ENCODE data around the gene ZBED1.
"Not testable (repeated sequence)": the region's sequence is repeated elsewhere in the genome, so short reads cannot be mapped to it uniquely, and the experiment has no call there.

The ZBED1 gene

GRCh38 chrX:2474963-2475726 lies 25.6 kb downstream of the ZBED1 start:
- DNase-seq (ENCODE audit: low spot score): no peak

DNA sequence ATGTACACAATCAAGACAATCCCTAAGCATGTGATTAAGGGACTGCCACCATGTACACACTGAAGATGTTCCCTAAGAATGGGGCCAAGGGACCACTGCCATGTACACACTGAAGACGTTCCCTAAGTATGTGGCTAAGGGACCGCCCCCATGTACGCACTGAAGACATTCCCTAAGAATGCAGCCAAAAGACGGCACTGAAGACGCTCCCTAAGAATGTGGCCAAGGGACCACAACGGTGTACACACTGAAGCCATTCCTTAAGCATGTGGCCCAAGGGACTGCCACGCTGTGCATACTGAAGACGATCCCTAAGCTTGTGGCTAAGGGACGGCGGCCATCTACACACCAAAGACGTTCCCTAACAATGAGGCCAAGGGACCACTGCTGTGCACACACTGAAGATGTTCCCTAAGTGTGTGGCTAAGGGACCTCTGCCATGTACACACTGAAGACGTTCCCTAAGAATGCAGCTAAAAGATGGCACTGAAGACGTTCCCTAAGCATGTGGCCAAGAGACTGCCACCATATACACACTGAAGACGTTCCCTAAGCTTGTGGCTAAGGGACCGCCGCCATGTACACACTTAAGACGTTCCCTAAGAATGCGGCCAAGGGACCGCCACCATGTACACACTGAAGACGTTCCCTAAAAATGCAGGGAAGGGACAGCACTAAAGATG lies 26.4 kb downstream of the ZBED1 start:
- no peak for DNase-seq (ENCODE audit: low spot score)

GRCh38 chrX:2473064-2473463 lies 27.7 kb downstream of the ZBED1 start:
- DNase-seq (ENCODE audit: low spot score): not testable (repeated sequence)

GRCh38 chrX:2471641-2472040 lies 29.1 kb downstream of the ZBED1 start:
- no peak for DNase-seq (ENCODE audit: low spot score)

GRCh38 chrX:2471126-2471525 lies 29.6 kb downstream of the ZBED1 start:
- not testable (repeated sequence) for DNase-seq (ENCODE audit: low spot score)

- not testable (repeated sequence) for DNase-seq (ENCODE audit: low spot score)
Observed at GRCh38 chrX:2469852-2470251, 30.9 kb downstream of the ZBED1 start.

- DNase-seq (ENCODE audit: low spot score): no peak
Observed at GRCh38 chrX:2469196-2469685, 31.5 kb downstream of the ZBED1 start.

GRCh38 chrX:2468261-2469195 lies 32.2 kb downstream of the ZBED1 start:
- DNase-seq (ENCODE audit: low spot score): no peak

DNA sequence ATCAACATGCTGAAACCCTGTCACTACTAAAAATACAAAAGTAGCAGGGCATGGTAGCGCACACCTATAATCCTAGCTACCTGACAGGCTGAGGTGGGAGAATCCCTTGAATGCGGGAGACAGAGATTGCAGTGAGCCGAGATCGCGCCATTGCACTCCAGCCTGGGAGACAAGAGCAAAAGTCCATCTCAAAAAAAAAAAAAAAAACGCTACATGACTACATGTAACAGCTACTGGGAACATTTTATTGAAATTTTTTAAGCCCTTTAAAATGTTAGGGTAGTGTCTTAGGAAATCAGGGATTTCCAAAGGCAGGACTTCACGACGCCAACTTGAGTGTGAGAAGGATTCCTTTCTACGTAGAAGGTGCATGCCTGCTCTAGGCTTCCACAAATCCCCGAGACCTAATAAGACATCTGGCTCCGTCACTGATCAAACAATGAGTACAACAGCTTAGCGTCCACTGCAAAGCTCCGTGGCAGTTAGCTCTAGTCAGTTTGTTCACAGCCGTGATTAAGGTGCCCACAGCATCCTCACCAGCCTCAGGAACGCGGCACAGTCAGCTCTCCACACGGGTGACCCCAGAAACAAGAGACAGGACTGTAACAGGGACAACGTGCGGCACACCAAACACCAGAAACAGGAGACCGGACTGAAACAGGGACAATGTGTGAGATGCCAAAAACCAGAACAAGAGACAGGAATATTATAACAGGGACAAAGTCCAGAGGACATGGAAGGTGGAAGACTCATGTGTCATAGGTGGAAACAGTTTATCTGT lies 33.7 kb downstream of the ZBED1 start:
- no peak for DNase-seq (ENCODE audit: low spot score)

GRCh38 chrX:2464677-2465166 lies 36.1 kb downstream of the ZBED1 start:
- no peak for DNase-seq (ENCODE audit: low spot score)

- DNase-seq (ENCODE audit: low spot score): no peak
Observed at GRCh38 chrX:2463973-2464676, 36.7 kb downstream of the ZBED1 start.

DNA sequence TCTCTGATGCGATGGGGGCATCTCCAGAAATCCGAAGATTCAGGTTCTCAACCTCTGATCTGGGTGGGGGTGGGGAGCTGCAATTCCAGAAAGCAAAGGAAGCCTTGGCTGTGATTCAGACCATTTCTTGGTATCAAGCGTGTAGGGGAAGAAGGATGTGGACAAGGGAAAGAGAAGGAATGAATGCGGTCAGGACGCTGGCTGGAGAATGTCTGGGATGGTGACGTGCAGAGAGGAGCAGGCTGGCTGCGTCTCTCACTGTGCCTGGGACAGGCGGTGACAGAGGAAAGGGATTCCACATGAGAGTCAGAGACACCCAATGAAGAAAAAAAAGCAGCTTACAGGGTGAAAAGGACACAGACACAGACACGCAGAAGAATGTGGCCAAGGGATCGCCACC lies 37.3 kb downstream of the ZBED1 start:
- DNase-seq (ENCODE audit: low spot score): not testable (repeated sequence)

- no peak for DNase-seq (ENCODE audit: low spot score)
Observed at GRCh38 chrX:2462780-2463179, 38.0 kb downstream of the ZBED1 start.

- no peak for DNase-seq (ENCODE audit: low spot score)
Observed at GRCh38 chrX:2462074-2462473, 38.7 kb downstream of the ZBED1 start.

- DNase-seq (ENCODE audit: low spot score): no peak
Observed at GRCh38 chrX:2461711-2462016, 39.1 kb downstream of the ZBED1 start.

GRCh38 chrX:2460821-2461710 lies 39.7 kb downstream of the ZBED1 start:
- not testable (repeated sequence) for DNase-seq (ENCODE audit: low spot score)

DNA sequence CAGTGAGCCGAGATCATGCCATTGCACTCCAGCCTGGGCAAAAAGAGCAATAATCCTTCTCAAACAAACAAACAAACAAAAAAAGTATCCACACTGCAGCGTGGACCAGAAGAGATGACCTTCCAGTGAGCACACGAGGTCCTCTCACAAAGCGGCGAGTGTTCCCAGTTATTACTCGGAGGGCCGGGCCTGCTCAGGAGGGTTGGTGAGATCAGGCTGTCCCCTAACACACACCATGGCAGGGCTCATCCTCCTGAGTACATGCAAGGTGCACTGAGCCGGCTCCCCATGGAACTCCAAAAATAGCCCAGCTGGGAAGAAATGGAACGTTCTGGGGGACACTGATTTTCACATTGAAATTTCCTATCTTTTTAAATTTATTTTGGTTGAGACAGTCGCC lies 40.7 kb downstream of the ZBED1 start:
- DNase-seq (ENCODE audit: low spot score): not testable (repeated sequence)

DNA sequence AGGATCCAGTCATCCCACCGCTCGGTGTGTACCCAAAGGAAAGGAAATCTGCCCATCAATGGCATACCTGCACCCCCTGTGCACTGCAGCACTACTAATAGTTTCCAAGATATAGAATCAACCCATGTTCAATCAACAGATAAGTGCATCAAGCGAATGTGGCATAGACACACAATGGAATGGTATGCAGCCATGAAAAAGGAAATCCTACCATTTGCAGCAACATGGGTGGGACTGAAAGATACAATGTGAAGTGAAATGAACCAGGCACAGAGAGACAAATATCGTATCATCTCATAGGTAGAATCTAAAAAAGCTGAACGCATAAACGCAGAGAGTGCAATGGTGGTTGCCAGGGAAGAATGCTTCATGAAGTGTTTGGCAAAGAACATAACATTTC lies 42.5 kb downstream of the ZBED1 start:
- DNase-seq (ENCODE audit: low spot score): no peak

- no peak for DNase-seq (ENCODE audit: low spot score)
Observed at GRCh38 chrX:2457289-2458133, 43.3 kb downstream of the ZBED1 start.

Data from AG20443 (cell line).